LNCAP (cell line): ENCODE results near the gene DACT3.

Experiments used
- CTCF ChIP-seq: fragments of 450-650 bp; IDR thresholded peaks from 2 replicates; pipeline ENCODE4 v1.5.1; 2017; ENCODE audit warnings: mild to moderate bottlenecking

The DACT3 gene

GRCh38 chr19:46634656-46635218, 26.2 kb downstream of the DACT3 start:
- no peak for TF ChIP-seq CTCF

GRCh38 chr19:46634045-46634655, 26.8 kb downstream of the DACT3 start:
- no peak for TF ChIP-seq CTCF

GRCh38 chr19:46633130-46633529, 27.9 kb downstream of the DACT3 start:
- TF ChIP-seq CTCF = no peak

GRCh38 chr19:46631481-46631880, 29.5 kb downstream of the DACT3 start:
- no peak for TF ChIP-seq CTCF

- TF ChIP-seq CTCF = no peak
Measured at GRCh38 chr19:46630586-46631205, 30.3 kb downstream of the DACT3 start.

- no peak for TF ChIP-seq CTCF
Measured at GRCh38 chr19:46629546-46630025, 31.4 kb downstream of the DACT3 start.

- TF ChIP-seq CTCF = no peak
Measured at GRCh38 chr19:46626446-46626845, 34.5 kb downstream of the DACT3 start.
